HG03108 (cell line): ENCODE data around the gene SLC30A10.
"Not testable (repeated sequence)": the region's sequence is repeated elsewhere in the genome, so short reads cannot be mapped to it uniquely, and the experiment has no call there.

ENCODE experiments used
- ATAC-seq: cut with Tn5 transposase; IDR thresholded peaks from one replicate; pipeline ENCODE4 v1.9.1; 2021; ENCODE audit warnings: moderate library complexity; ENCODE audit not compliant: unreplicated experiment

Gene SLC30A10

DNA sequence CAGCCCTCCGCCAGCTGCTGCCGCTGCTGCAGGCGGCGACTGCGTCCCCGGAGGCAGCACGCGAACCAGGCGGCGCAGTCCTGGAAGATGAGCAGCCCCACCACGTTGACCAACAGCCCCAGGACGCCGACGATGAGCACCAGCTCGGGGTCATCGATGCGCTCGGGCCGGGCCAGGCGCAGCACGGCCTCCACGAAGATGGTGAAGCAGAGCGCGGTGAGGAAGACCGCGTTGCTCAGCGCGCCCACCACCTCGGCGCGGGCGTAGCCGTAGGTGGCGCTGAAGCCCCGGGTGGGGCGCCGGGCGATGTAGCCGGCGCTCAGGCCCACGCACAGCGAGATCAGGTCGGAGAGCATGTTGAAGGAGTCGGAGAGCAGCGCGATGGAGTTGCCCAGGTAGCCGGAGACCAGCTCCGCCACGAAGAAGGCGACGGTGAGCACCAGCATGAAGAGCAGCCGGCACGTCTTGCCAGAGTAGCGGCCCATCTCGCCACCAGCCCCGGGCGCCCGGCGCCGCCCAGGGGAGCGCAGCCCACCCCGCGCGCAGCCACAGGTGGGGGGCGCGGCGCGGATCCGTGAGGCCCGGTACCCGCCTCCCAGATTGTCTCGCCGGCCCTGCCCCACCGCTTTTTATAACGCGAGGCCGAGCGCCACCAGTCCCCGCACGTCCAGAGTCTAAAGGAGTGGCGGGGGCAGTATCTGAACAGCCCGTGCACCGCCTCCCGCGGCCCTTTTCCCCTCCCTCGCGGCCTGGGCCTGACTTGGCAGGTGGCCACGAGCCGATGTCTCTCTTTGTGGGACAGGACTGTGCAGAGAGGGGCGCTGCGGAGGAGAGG is at the start of gene SLC30A10:
Gene SLC30A10 (minus strand): TSS at position 602 of the 835 bp plus-strand sequence. CDS start 117 bp downstream, at position 485.
- no peak for ATAC-seq

DNA sequence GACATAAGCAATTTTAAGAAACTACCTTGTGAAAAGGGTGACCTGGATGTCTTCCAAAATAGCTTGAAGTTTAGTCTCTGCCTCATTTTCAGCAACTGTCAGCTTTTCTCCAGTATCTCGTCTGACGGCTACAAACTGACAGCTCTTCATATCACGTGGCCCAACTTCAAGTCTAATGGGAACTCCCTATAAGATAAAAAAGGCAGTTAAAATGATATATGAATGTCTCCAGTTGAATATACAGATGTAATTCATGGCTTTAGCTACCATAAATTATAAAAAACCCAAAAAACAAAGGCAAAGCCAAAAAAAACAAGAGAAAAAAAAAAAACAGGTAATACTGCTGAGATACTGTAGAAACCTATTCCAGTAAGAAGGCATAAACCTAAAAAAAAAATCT is 44.9 kb upstream of the SLC30A10 start:
- ATAC-seq, result no peak

DNA sequence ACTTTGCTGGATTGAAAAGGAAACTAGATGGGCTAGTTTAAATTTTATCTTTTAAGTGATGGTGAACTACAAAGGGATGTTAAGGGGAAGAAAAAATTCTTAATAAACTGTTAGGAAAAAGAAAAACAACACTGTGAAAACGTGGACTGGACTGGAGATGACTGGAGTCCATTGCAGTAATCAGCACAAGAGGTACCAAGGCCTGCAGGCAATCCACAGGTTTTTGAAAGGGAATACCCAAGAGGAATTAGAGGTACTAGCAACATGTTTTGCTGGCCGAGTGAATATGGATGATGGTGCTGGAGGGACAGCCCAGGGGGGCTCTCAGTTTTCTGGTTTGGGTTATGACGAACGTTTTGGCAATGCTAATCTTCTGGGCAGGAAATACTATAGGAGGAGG is 39.0 kb upstream of the SLC30A10 start:
- no peak for ATAC-seq

DNA sequence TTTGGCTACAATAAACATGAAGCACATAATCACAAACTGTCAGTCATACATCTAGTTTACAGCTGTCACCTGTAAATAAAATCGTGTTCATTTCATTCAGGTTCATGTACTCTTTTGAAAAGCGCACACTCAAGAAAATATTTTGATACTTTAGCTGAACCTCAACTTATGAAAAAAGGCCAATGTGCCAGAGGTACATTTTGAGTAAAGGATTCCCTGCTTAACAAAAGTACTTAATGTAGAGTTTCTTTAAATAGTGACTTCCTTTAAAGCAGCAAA is 37.7 kb upstream of the SLC30A10 start:
- no peak for ATAC-seq

DNA sequence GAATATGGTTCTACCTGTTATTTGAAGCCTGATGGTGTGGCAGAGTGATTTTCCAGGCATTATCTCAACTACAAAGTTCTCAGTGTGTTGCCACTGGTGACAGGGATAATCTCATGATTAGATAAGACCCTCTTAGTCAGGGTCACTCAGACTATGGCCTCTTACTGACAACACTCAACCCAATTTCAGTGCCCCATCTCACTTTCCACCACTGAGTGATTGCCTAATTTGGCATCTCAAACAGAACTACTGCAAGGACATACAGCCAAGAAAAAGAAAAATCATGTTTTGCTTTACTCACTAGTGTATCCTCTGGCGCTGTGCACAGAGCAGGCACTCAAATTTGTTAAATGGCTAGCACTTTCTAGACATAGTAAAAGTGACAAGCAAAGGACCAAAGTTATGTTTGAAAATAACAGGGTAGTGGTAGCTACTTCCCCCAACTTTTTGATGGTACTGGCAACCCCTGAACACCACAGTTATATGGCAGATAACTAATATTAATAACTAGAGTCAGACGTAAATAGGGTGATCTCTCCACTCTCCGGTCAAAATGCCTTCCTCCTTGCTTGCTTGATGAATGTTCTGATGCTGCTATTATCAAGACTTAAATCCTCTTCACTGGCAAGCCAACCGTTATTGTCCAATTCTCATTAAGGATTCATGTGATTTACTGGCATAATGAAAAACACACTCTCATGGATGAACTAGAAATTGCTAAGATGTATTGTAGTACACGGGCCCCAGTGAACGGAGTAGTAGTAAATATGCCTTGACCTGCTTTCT is 37.1 kb upstream of the SLC30A10 start:
- no peak for ATAC-seq

DNA sequence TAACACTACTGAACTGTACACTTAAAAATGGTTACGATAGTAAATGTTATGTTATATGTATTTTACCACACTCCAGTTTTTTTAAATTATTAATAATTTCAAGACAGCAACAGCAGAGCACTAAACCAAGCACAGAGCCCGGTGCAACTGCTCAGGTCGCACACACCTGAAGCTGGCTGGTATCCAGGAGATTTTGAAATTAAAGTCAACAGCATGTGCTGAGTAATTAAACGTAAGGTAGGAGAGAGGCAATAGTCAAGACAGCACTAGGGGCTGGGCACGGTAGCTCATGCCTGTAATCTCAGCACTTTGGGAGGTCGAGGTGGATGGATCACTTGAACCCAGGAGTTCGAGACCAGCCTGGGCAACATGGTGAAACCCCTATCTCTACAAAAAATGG is 35.1 kb upstream of the SLC30A10 start:
- ATAC-seq, result no peak

DNA sequence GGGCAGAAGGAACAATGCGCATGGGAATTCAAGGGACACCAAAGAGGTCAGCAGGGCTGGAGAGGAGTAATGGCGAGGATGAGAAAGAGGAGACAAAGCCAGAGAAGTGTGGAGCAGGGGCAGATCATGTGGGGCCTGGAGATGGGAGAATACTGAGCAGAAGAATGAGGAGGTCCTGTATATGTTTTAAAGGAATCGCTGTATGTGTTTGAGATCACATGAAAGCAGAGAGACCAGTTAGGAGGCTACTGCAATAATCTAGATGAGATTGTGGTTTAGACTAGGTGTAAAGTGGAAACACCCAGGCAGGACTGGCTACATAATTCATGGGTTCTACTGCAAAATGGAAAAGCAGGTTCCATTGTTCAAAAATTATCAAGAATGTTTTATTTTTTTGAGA is 33.3 kb upstream of the SLC30A10 start:
- no peak for ATAC-seq

DNA sequence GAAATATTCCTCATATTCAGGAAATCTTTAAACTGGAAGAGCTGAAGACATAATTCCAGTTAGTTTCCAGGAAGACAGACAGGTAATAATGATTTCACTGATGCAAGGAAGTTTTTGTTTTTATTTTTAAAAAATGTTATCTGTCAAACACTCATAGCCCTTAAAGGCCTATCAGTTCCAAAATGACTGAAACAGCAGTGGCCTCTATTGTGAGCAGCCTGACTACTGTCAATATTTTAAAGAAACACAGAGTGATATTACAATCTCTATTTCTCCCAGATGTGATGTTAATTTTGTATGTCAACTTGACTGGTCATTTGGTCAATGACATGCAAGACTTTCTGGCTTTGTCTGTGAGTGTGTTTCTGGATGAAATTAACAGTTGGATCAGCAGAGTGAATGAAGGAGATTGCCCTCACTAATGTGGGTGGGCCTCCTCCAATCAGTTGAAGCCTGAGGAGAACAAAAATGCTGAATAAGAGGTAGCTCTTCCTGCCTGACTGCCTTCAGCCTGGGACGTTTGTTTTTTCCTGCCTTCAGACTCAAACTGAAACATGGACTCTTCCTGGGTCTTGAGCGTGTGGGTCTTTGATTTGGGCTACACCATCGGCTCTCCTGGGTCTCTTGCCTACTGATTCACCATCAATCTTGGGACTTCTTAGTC is 31.3 kb upstream of the SLC30A10 start:
- no peak for ATAC-seq

DNA sequence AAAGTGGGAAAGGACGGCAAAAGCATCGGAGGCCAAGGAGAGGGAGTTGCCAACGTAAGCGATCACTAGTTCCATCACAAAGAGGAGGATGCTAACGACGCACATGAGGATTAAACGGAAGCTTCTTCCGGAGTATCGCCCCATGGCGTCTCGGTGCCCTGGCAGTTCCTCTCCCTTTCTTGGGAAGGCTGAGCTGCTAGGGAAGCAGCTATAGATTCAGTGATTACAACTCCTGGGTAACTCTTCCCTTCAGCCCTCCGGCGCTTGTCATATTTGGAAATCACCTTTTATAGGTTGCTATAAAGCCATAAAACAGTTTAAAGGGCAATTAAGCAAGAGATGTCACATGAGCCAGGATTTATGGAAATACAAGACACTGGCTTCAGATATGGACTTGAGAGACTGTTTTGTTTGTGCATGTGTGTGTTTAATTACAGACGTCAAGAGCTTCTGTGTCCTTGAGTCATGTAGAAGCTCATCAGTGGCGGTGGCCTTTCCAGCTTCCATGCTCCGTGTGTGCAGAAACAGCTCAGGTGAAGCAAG is 30.6 kb upstream of the SLC30A10 start:
- ATAC-seq, result no peak

DNA sequence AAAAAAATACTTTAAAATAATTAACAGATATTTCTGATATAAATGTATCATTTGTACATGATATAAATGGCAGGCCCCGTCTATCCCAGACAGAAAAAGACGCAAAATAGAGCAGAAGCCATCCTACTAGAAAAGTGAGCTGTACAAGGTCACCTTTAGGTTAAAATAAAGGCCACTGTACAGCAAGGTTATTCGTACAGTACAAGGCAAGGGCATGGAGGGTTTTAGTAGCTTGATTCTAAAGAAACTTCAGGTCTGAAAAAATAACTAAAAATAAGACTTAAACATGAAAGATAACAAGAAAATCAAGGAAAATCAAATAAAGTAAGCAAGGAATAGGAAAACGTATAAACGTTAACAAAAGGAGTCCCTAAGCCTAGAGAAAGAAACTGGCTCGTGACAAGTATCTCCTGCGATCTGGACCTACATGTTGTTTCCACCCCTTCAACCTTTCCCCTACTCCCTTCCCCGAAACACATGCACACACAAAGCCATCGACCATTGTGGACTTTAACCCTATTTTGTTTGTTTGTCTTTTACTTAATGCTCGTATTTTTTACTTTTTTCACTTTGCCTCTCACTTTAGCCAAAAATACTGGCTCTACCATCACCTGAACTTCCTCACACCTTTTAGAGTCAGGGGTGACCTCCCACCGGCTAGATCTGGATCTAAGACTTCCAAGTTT is 26.5 kb upstream of the SLC30A10 start:
- ATAC-seq, result no peak

DNA sequence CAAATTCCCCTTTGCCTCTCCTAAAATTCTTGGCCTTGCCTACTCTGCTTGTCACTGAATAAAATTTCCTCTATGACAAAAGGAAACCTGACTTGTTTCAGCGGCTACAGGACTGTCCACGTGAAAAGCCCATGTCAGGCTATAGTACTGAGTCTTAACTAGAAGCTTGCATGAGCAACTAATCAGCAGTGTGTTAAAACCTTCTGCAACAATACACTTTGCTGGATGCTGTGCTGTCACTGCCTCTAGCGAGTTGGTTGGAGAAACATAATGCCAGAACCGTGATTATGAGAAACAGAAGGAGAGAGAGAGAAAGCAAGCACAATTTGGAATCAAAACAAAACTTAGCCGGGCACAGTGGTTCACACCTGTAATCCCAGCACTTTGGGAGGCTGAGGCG is 25.7 kb upstream of the SLC30A10 start:
- ATAC-seq, result no peak

DNA sequence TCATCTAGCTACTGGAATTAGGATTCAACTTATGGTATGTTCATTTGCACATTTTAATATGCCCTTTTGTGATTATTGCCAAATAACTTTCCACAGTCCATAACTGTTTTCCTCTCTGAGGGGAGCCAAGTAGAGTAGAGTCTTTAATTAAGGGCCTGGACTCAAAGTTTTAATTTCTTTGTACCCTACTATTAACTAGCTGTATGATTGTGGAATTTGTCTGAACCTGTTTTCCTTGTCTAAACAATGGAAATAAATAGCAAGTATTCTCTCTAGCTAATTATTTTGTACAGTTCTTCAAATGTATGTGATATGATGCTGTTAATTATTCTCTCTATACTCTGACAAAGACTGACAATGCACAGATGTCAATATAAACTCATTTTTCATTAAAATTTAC is 24.0 kb upstream of the SLC30A10 start:
- ATAC-seq, result no peak

DNA sequence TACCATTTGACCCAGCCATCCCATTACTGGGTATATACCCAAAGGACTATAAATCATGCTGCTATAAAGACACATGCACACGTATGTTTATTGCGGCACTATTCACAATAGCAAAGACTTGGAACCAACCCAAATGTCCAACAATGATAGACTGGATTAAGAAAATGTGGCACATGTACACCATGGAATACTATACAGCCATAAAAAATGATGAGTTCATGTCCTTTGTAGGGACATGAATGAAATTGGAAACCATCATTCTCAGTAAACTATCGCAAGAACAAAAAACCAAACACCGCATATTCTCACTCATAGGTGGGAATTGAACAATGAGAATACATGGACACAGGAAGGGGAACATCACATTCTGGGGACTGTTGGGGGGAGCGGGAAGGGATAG is 20.9 kb upstream of the SLC30A10 start:
- ATAC-seq, result not testable (repeated sequence)

DNA sequence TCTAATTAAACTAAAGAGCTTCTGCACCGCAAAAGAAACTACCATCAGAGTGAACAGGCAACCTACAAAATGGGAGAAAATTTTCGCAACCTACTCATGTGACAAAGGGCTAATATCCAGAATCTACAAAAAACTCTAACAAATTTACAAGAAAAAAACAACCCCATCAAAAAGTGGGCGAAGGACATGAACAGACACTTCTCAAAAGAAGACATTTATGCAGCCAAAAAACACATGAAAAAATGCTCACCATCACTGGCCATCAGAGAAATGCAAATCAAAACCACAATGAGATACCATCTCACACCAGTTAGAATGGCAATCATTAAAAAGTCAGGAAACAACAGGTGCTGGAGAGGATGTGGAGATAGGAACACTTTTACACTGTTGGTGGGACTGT is 20.4 kb upstream of the SLC30A10 start:
- ATAC-seq, result not testable (repeated sequence)

DNA sequence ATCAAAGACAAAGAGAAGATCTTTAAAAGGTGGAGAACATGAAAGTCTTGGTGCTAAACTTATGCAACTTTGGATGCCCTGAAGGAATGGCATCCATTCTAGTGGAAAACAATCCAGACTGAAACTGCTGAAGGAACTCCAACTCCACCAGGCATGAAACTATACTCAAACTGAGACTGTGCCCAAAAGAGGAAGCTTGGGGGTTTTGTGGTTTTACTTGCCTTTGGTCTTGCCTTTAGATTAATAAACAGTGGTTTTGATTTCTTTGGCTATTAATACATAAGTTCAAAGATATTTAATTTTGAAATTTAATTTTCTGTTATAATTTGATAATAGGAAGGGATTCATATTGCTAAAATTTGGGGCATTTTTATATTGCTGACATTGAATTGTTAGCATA is 17.4 kb upstream of the SLC30A10 start:
- no peak for ATAC-seq

DNA sequence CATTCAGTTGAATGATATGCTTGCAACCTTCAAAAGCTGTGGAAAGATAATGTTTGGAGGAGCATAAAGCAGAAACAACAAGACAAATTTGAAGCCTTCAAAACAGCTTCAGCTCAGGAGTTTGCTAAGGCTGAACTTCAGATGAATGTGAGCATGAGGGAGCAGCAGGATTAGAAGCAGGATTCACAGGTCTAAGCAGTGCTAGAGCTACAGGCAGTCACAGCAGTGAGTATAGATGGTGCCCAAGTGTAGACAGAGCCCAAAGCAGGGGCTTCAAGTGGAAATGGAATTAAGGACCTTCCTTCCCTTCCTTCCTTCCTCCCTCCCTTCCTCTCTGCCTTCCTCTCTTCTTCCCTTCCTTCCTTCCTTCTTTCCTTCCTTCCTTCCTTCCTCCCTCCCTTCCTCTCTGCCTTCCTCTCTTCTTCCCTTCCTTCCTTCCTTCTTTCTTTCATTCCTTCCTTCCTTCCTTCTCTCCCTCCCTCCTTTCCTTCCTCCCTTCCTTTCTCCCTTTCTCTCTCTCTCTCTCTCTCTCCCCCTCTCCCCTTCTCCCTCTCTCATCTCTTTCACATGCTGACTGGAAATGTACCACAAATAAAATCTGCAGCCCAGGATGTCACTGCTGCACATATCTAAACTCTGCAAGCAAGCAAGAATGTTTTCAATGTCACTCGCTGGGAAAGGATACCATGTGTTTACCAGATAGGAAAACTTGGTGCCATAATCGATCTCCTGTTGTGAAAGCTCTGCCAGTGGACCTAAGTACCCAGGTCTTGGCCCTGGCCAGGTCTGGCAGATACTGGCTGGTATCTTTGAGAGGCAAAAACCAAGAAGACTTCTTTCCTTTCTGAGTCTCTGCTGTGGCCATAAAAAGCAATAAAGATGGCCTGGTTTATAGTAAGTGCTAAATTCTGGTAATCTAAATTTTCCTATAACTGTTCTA is 13.1 kb upstream of the SLC30A10 start:
- ATAC-seq, result no peak

DNA sequence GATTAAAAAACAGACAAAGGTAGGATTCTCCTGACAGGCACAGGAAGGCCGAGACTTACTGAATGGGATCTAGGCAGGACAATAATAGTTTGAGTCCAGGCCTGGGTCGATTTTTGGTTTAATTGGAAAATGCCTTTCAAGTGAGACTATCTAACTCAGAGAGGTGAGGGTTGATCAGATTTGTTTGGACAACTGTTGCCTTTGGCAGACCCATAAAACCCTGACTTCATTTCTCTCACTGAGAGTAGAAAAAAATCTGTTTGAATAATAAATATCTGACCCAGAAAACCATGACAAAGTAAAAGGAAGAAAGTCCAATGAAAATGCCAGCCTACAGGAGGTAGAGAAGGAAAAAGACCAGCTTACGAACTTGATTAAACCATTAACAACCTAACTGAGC is 12.3 kb upstream of the SLC30A10 start:
- no peak for ATAC-seq

DNA sequence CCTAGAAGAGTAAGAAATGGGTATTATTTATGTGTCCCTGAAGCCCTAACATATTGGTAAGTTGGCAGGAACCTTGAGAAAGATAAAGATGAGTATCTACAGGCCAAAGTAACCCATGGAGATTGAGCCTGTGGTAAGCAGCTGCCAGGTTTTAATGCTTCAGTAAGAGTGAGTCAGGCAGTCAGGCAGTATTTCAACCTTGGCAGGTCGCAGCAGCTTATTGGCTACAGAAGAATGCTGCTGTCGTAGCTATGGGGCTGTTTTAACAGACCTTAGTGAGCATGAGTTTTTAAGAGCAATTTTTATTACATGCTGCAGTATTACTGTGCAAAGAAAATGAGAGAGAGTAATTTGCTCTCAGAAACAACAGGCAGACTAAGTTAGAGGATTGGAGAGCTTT is 10.3 kb upstream of the SLC30A10 start:
- no peak for ATAC-seq

DNA sequence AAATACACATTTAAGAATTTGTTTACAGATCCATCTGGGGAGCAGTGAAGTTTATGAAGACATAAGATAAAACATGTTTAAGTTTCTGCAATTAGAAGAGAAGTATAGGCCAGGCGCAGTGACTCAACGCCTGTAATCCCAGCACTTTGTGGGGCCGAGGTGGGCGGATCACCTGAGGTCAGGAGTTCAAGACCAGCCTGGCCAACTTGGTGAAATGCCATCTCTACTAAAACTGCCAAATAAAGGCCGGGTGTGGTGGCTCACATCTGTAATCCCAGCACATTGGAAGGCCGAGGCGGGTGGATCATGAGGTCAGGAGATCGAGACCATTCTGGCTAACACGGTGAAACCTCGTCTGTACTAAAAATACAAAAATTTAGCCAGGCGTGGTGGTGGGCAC is 5.4 kb upstream of the SLC30A10 start:
- not testable (repeated sequence) for ATAC-seq

DNA sequence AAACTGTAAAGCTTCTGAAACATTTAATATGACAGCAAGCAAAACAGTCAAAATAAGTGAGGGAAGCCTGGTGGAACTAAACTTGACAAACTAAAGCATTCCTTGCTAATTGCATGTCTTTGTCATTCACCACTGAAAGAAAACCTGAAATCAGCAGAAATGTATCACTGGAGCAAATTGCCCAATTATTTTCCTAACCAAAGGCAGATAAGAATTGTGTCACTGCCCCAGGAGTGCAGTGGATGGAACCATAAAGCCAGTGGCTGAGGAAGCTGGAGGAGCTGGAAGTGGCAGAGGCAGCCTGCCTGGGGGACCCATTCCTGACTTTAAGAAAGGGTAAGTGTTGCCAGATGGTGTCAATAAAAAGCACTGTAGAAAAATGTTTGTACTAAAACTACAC is 2.7 kb upstream of the SLC30A10 start:
- no peak for ATAC-seq
